ENCODE measurements around the gene MAGIX.

GRCh38 chrX:49184294-49185281, 22.0 kb downstream of the MAGIX start:
- TF ChIP-seq CTCF (IDR thresholded peaks at IDR 0.05), result no peak
- TF ChIP-seq POLR2A (IDR thresholded peaks at IDR 0.05), result peak; percentile 75 to 83

Measured in uterus (tissue), 2 donors.